Neural crest cell (in vitro differentiated cells): ENCODE measurements around the gene PEPD. TPM values are rescaled to one million over a fixed set of nuclear protein-coding genes. Genes with fewer than 3 reads are reported as not detected.

Experiments used
- DNase-seq: peaks from one replicate; pipeline ENCODE4 v3.0.0; 2021; ENCODE audit warnings: low read depth, mixed read lengths, low spot score
- H3K27ac Mint-ChIP-seq: one replicate; pipeline ENCODE4 v1.8.0; 2021; ENCODE audit warnings: mild to moderate bottlenecking, mixed read lengths; ENCODE audit not compliant: unreplicated experiment
- H3K27me3 Mint-ChIP-seq: 2 replicates; pipeline ENCODE4 v1.8.0; 2021; ENCODE audit warnings: low read depth, mild to moderate bottlenecking, mixed read lengths
- H3K36me3 Mint-ChIP-seq: 2 replicates; pipeline ENCODE4 v1.8.0; 2021; ENCODE audit warnings: low read depth, mild to moderate bottlenecking, mixed read lengths
- H3K4me1 Mint-ChIP-seq: 2 replicates; pipeline ENCODE4 v1.8.0; 2021; ENCODE audit warnings: mixed read lengths
- H3K4me3 Mint-ChIP-seq: one replicate; pipeline ENCODE4 v1.8.0; 2021; ENCODE audit warnings: mild to moderate bottlenecking, mixed read lengths
- H3K9me3 Mint-ChIP-seq: 2 replicates; pipeline ENCODE4 v1.8.0; 2021; ENCODE audit warnings: mixed read lengths
- total RNA-seq: library from RNA; stranded (reverse); gene quantifications from 2 replicates; pipeline ENCODE4 v1.2.1, GENCODE V29; 2021
- TF ChIP-seq, protein P1 (sequence below): fragments of 200-600 bp; sonication (generic); conservative IDR thresholded peaks from 2 replicates; pipeline ENCODE4 v1.5.0; 2021; ENCODE audit warnings: antibody characterized with exemption, mild to moderate bottlenecking

The PEPD gene
- total RNA-seq, 1 donor from 2014 or later, result 39.0 TPM

DNA sequence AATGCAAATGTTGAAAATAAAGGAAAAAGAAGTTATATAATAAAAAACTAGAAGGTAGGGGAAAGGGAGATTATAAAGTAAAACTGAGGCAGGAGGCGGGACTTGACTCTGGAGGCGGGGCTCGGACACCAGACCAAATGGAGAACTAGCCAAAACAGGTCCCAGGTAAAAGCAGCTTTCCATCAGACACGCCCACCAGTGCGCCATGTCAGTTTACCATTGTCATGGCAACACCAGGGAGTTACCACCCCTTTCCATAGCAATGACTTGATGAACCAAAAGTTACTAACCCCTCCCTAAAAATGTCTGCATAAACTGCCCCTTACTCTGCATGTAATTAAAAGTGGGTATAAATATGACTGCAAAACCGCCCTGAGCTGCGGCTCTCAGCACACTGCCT lies 70.9 kb downstream of the PEPD start:
- peaks cover 4% of the 10 kb centered on the region for H3K4me1 Mint-ChIP-seq
- no peak for DNase-seq
- TF ChIP-seq, protein P1, sequence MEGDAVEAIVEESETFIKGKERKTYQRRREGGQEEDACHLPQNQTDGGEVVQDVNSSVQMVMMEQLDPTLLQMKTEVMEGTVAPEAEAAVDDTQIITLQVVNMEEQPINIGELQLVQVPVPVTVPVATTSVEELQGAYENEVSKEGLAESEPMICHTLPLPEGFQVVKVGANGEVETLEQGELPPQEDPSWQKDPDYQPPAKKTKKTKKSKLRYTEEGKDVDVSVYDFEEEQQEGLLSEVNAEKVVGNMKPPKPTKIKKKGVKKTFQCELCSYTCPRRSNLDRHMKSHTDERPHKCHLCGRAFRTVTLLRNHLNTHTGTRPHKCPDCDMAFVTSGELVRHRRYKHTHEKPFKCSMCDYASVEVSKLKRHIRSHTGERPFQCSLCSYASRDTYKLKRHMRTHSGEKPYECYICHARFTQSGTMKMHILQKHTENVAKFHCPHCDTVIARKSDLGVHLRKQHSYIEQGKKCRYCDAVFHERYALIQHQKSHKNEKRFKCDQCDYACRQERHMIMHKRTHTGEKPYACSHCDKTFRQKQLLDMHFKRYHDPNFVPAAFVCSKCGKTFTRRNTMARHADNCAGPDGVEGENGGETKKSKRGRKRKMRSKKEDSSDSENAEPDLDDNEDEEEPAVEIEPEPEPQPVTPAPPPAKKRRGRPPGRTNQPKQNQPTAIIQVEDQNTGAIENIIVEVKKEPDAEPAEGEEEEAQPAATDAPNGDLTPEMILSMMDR, result no peak
- H3K4me3 Mint-ChIP-seq, result no peak overlapping the region
- no peaks in the 10 kb centered on the region for H3K9me3 Mint-ChIP-seq
- no peak overlapping the region for H3K27ac Mint-ChIP-seq
- H3K36me3 Mint-ChIP-seq, result peaks cover 3% of the 10 kb centered on the region
- H3K27me3 Mint-ChIP-seq, result no peaks in the 10 kb centered on the region

DNA sequence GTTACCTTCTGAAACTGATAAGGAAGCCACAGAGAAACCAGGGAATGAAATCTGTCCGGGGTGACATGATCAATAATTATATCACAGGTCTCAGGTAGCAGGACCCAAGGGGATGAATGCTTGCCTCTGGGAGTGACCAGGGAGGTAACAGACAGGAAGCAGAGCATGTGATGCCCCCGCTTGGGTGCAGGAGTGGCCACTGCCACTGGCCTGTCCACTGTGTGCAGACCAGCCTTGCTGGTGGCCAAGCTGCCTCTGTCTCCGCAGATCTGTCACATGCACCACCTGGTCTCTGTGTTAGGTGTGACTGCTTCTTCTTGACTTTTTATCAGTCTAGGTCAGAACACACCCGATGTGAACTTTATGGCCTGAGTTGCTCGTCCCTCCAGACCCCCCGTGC lies 71.8 kb downstream of the PEPD start:
- TF ChIP-seq, protein P1, result no peak
- Mint-ChIP-seq H3K27me3 (no peaks in the 10 kb centered on the region), H3K4me3 (no peak overlapping the region), H3K27ac (no peak overlapping the region), H3K4me1 (peaks cover 4% of the 10 kb centered on the region), H3K36me3 (peaks cover 3% of the 10 kb centered on the region), H3K9me3 (no peaks in the 10 kb centered on the region)
- DNase-seq, result no peak

DNA sequence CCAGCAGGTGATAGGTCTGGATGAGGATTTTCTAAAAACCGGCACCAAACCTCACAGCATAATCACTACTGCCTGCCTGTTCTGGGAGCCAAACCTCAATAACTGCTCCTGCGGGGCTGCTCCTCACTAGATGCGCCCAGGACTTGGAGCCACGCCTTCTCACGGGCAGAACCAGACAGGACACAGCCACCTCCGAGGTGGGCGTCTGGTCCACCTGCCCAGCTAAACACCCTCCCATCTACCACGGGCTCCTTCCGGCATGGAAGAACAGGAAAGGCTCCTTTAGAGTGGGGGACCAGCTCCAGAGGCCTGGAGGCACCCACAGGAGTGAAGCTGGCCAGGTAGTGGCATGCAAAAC lies 73.5 kb downstream of the PEPD start:
- Mint-ChIP-seq H3K27me3 (no peaks in the 10 kb centered on the region), H3K27ac (no peak overlapping the region), H3K4me3 (no peak overlapping the region), H3K9me3 (no peaks in the 10 kb centered on the region), H3K4me1 (peaks cover 4% of the 10 kb centered on the region), H3K36me3 (peaks cover 3% of the 10 kb centered on the region)
- TF ChIP-seq, protein P1, result no peak
- DNase-seq, result no peak

DNA sequence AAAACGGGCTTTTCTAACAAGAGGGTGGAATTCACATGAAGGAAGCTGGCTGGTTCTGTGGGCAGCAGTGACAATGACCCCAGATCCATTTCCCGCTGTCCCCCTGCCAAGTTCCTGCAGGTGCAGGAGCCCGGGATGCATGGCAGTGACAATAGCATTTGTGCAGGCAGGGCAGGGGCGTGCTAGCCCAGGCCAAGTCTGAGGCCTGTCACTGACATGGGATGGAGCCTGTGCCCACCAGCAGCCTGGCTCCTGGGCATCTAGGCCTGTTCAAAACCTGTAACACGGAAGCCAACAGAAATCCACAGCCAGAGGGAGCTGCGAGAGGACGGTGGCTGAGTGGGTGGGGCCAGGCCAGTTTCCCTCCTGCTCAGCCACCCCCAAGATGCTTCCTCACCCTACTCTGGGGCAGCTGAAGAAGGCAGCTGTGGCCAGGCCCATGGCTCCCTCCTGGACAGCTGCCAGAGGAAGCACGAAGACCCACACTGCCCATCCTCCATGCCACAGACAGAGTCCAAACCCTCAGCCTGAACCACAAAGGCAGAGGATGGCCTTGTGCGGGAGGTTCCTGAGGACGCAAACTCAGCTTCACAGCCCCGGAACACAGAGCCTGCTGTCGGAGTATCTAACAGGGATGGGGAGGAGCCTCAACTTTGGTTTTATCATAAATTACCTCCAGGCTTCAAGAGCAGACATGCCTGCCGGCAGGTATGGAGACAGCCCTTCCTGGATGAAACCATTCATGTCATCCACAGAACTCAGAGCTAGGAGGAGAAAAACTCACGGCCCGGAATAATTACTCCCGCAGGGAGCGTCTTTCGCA lies 74.0 kb downstream of the PEPD start:
- peaks cover 3% of the 10 kb centered on the region for H3K36me3 Mint-ChIP-seq
- no peak for DNase-seq
- H3K27me3 Mint-ChIP-seq, result no peaks in the 10 kb centered on the region
- peaks cover 4% of the 10 kb centered on the region for H3K4me1 Mint-ChIP-seq
- H3K9me3 Mint-ChIP-seq, result no peaks in the 10 kb centered on the region
- TF ChIP-seq, protein P1, result no peak
- H3K27ac Mint-ChIP-seq, result no peak overlapping the region
- no peak overlapping the region for H3K4me3 Mint-ChIP-seq

DNA sequence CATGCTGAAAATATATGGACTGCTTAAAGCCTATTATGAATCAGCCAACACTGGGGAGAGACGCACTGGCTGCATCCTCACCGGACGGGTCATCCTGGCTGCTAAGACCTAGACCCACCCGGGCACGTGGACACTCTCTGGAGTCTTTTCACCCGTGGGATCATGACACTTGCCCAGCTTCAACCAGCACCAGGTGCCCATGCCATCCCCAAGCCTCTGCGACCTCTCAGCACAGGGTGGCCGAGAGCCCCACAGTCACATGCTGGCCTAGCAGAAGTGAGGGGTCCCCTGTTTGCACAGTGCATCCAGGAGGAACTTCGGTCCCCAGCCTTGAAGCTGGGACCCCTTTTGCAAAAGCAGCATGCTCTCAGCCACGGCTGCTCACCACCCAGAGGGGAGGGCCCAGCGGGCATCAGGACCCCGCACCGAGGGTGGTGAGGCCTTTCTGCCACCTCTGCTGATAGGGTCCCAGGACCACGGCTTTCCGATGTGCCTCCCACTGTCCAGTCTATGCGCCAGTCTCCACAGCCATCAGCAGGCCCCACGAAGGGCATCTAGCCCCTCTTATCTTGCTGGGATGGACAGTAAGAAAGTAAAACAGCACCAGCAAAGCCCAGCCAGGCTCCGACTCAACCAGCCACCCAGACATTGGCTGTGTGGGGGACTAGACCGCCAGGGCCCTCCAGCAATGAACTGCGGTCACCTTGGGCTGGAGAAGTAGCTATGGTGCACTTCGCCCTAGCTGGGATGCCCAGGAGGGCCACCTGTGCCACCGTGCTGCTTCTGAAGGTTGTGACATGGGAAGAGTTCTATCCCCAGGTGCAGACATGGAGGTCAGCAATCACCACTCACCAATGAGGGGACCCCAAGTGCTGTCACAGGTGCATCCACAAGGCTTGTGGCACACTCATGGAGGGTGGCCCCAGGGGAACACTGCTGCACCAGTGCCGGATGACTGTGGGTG lies 75.0 kb downstream of the PEPD start:
- Mint-ChIP-seq H3K4me3 (no peak overlapping the region), H3K36me3 (peaks cover 3% of the 10 kb centered on the region), H3K4me1 (peaks cover 4% of the 10 kb centered on the region), H3K9me3 (no peaks in the 10 kb centered on the region), H3K27me3 (no peaks in the 10 kb centered on the region), H3K27ac (no peak overlapping the region)
- DNase-seq, result no peak
- TF ChIP-seq, protein P1, result no peak
